Measurements from ENCODE around the gene PARK7.

The PARK7 gene

GRCh38 chr1:8010080-8010664 lies 48.7 kb downstream of the PARK7 start:
- DNase-seq (ENCODE audit: low spot score) = no peak

GRCh38 chr1:8011016-8011415 lies 49.5 kb downstream of the PARK7 start:
- DNase-seq (ENCODE audit: low spot score) = no peak

GRCh38 chr1:8011923-8012858 lies 50.7 kb downstream of the PARK7 start:
- DNase-seq (ENCODE audit: low spot score) = no peak

- DNase-seq (ENCODE audit: low spot score) = no peak
Measured at GRCh38 chr1:8012955-8013354, 51.4 kb downstream of the PARK7 start.

GRCh38 chr1:8013399-8013798 lies 51.9 kb downstream of the PARK7 start:
- no peak for DNase-seq (ENCODE audit: low spot score)

GRCh38 chr1:8013800-8014199 lies 52.3 kb downstream of the PARK7 start:
- no peak for DNase-seq (ENCODE audit: low spot score)

- DNase-seq (ENCODE audit: low spot score) = no peak
Measured at GRCh38 chr1:8014381-8014988, 53.0 kb downstream of the PARK7 start.

GRCh38 chr1:8015036-8015808 lies 53.7 kb downstream of the PARK7 start:
- peak; percentile 66 for DNase-seq (ENCODE audit: low spot score)

- DNase-seq (ENCODE audit: low spot score) = no peak
Measured at GRCh38 chr1:8015809-8016165, 54.3 kb downstream of the PARK7 start.

- DNase-seq (ENCODE audit: low spot score) = no peak
Measured at GRCh38 chr1:8016210-8016894, 54.8 kb downstream of the PARK7 start.

GRCh38 chr1:8016895-8017241 lies 55.4 kb downstream of the PARK7 start:
- DNase-seq (ENCODE audit: low spot score) = no peak

GRCh38 chr1:8017495-8018197 lies 56.1 kb downstream of the PARK7 start:
- no peak for DNase-seq (ENCODE audit: low spot score)

- no peak for DNase-seq (ENCODE audit: low spot score)
Measured at GRCh38 chr1:8018492-8019228, 57.1 kb downstream of the PARK7 start.

- no peak for DNase-seq (ENCODE audit: low spot score)
Measured at GRCh38 chr1:8019229-8019620, 57.7 kb downstream of the PARK7 start.

GRCh38 chr1:8020032-8020431 lies 58.5 kb downstream of the PARK7 start:
- DNase-seq (ENCODE audit: low spot score) = no peak

GRCh38 chr1:8021676-8022266 lies 60.3 kb downstream of the PARK7 start:
- no peak for DNase-seq (ENCODE audit: low spot score)

- no peak for DNase-seq (ENCODE audit: low spot score)
Measured at GRCh38 chr1:8022395-8023286, 61.1 kb downstream of the PARK7 start.

GRCh38 chr1:8023287-8023994 lies 61.9 kb downstream of the PARK7 start:
- no peak for DNase-seq (ENCODE audit: low spot score)

- no peak for DNase-seq (ENCODE audit: low spot score)
Measured at GRCh38 chr1:8023995-8024313, 62.4 kb downstream of the PARK7 start.

Data from AG08396 (cell line).